HG03045 (cell line): ENCODE data around the gene KIZ.

Experiments
- ATAC-seq: cut with Tn5 transposase; IDR thresholded peaks from one replicate; pipeline ENCODE4 v1.9.1; 2021; ENCODE audit warnings: mild to moderate bottlenecking, moderate library complexity; ENCODE audit not compliant: unreplicated experiment

KIZ gene

GRCh38 chr20:21104466-21104761 lies 21.5 kb upstream of the KIZ start:
- ATAC-seq = no peak

DNA sequence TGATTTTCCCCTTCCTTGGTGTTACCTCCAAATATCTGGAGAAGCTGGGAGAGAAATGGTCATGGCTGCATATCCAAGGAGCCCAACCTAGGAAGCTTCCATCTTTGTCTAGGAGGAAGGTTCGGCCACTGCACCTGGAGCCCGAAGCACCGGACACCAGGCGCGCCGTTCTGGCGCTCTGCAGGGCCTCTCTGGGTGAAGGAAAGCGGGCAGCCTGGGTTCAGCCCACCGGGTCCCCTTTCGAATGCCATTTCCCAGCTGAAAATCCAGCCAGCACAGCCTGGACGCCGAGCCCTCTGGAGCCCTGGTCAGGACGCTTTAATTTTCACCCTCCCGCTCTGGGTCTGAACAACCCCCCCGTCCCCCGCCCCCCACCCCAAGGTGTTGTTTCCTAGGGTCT lies 21.0 kb upstream of the KIZ start:
- ATAC-seq = no peak

- no peak for ATAC-seq
Measured at GRCh38 chr20:21105429-21106170, 20.3 kb upstream of the KIZ start.

DNA sequence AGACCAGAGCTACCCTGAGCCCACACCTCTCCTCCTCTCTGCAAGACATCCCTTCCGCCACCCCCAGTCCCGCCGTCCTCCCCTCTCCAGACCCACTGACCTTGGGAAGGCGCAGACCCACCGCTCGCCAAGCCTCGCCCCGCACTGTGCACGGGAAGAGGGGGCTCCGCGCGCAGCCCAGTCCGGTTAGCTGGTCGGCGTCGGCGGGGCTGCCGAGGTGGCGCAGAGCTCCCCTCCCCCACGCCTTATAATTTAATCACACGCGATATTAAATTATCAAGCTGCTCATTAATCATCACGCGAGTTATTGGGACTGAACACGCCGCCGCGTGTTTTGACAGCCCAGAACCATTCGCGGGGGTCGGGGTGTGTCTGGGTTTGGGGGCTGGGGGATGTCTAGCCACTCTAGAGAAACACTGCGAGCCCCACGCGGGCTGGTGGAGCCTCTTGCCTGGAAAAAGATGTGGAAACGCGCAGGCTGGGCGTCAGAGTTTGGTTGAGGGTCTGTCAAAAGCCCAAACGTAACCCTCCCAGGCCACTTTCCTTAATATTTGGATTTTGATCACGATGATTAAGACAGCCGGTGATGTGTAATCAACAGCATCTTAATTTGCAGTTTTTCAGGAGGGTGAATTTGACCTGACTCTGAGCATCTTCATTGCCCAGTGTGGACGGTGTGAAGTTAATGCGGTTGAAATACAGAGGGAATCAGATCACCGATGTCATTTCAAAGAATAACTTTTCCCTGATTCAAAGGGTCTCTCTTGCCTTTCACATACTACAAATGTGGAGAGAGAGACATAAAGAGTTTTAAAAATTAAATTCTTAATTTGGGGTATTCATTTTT lies 19.5 kb upstream of the KIZ start, which contains the start of gene LINC00237:
Gene LINC00237, minus strand, starts transcription at position 188 of the 847 bp plus-strand sequence.
- ATAC-seq = no peak

DNA sequence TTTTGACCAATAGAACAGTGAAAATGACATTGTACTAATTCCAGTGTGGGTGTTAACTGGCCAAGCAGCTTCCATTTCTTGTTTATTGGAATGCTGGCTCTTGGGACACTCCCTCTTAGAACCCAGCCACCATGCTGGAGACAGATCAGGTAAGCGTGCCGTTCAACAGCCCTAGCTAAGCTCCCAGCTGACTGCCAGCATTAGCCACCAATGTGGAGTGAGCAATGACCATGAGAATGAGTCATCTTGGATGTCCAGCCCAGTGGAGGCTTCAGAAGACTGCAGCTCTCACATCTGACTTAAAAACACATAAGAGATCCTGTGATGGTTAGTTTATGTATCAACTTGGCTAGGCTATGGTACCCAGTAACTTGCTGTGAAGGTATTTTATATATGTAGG lies 16.7 kb upstream of the KIZ start:
- ATAC-seq = no peak

DNA sequence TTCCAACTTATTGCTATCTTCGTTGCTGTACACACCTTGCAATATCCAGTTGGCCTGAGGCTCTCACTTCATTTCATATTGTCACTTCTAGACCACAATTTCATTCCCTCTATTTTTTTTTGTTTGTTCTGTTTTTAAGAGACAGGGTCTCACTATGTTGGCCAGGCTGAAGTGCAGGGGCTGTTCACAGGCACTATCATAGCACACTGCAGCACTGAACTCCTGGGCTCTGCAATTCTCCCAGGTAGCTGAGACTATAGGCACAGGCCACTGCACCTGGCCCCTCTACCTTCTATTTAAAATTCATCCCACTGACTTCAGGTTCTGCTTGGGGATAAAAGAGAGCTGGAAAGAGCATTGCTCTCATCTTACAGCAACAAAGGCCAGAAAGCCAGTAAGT lies 15.1 kb upstream of the KIZ start:
- no peak for ATAC-seq

- ATAC-seq = no peak
Measured at GRCh38 chr20:21111416-21111815, 14.5 kb upstream of the KIZ start.

DNA sequence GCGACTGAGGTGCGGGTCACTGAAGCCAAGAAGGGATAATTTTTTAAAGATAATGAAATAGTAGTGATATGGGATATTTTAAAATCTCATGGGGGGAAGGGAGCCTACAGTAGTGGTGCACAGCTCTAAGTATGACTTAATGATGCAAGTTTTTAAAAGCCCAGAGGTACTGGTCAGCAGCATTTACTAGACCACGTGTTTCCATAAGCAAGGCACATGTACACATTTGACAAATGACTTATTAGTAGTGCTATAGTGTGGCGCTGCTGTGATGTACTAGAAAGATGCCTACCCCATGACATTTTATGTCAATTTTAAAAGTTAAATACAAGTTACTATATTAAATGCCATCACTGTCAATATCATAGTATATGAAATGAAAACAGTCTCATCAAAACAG lies 12.2 kb upstream of the KIZ start:
- ATAC-seq = no peak

- ATAC-seq = no peak
Measured at GRCh38 chr20:21114584-21114983, 11.3 kb upstream of the KIZ start.

GRCh38 chr20:21117521-21117920 lies 8.4 kb upstream of the KIZ start:
- no peak for ATAC-seq

DNA sequence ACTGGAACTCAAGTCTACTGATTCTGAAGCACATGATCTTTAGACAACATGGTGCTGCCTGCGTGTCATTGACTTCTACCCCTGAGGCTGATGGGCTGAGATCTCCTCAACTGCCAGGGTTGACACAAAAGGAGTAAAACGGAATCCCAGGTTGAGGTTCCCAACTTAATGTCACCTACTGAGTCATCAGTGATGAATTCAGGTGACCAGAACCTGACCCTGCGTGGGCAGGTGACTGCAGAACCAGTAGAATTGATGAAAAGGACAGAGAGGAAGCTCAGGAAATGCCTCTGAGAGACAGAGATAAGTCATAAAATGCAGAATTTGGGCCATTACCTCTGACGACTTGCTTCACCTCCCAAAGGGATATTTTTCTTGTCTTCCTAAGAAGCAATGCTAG lies 7.7 kb upstream of the KIZ start:
- ATAC-seq = no peak

DNA sequence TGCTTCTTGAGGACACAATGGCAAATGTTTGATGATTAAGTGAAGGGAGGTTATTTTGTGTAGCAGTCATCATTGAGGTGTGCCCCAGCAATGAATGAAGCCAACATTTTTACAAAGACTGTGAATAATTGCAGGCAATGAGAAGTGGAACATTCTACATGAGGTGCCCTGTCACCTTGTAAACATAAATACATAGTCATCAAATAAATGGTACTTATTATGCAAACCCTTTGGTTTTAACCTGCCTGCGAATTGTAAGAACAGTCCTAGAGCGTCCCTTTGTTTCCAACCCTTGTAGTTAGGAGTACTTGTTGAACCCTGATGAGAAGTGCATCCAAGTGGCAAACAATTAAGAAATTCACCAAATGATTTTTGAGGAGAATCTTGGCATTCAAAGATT lies 7.1 kb upstream of the KIZ start:
- no peak for ATAC-seq

DNA sequence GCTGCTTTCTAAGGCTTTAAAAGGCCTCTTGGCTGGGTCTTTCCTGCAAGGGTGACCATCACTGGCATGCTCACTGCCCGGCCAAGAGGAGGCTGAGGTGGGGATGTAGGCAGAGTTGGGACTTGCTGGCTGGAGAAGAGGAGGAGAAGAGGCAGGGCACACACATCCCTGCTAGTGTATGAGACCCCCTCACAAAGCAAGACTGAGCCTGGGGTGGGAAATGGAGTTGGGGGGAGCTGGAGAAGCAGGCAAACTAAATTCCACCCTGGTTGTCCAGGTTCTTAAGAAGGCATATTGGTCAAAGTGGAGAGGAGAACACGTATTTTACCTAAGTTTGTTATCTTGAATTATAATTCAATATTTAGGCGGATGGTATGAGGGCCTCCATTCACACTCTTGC lies 1.7 kb upstream of the KIZ start:
- no peak for ATAC-seq

- peak; percentile 20 for ATAC-seq
Measured at GRCh38 chr20:21125072-21125848, 622 bp upstream of the KIZ start.

DNA sequence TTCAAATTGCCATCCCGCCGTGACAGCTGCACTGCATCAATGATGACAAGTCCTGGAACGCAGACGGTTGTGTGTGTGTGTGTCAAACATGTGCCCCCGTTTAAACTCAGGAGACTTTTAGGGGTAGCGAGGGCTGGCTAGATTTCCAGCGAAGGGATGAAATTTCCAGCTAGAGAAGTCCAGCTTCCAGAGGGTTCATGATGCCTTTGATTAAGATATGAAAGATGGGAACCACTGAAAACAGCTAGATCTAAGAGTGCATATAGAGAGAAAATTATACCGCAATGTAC lies 644 bp downstream of the KIZ start:
- no peak for ATAC-seq

DNA sequence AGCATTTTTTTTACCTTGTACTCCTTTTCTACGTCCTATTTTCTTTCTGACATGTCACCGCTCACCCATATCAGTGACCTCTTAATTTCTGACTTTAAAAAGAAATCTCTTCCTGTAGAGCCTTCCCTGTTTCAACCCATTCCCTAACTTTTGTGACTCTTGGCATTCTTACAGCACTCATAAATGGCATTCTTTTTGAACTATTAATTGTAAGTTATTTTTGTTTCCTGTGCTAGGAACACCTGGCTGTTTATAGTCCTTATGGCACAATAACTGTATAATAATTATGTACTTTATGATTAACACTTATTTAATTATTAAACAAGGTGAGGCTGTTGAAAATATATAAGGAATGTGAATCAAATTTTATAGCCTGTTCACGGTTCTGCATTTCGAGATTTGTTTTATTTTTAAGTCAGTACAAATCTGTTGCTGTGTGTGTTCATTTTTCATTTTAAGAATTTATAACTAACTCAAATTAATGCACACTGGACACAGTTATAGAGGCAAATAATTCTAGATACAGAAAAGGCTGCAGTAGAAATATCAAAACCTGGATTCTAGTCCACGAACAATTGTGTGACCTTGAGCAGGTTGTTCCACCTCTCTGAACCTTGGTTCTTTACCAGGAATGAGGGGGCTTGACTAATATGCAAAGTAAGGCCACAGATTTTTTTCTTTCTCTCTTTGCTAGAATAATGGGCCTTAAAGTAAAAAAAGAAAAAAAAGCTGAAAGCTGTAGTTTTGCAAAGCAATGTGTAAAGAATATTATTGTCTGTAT lies 1.5 kb downstream of the KIZ start:
- no peak for ATAC-seq

- no peak for ATAC-seq
Measured at GRCh38 chr20:21129861-21130260, 4.0 kb downstream of the KIZ start.

- no peak for ATAC-seq
Measured at GRCh38 chr20:21133404-21133803, 7.5 kb downstream of the KIZ start.

- ATAC-seq = no peak
Measured at GRCh38 chr20:21133917-21134622, 8.2 kb downstream of the KIZ start.

DNA sequence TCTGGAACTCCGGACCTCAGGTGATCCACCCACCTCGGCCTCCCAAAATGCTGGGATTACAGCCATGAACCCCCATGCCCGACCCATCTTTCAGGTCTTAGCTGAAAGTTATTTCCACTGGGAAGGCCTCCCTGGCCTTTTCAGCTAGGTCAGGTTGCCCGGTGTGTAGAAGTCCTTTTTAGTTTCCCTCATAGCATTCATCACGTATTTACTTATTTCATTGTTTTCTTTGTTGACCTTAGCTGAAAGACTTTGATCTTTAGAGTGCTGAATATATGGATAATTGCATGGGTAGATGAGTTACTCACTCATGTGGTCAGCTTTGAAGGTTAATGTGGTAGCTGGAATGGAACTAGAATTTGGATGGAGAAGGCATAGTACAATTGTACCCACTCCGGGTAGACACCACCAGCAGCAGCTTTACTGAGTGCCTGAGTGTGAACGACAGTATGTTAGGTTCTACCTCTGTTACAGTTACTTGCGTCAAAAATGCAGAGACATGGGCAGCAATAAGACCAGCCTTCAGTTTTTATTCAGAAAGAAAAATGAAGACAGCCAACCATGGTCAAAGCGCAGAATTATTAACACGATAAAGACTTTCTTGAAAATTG lies 9.1 kb downstream of the KIZ start:
- ATAC-seq = no peak
